DMS79 (cell line): Measurements from ENCODE around the gene SEC14L3.

Experiments used
- DNase-seq: peaks from one replicate; lab custom pipeline; 2025; lab: John Stamatoyannopoulos, UW

The SEC14L3 gene

GRCh38 chr22:30444632-30445437 is 27.0 kb downstream of the SEC14L3 start:
- no peak for DNase-seq

- DNase-seq, result no peak
Observed at GRCh38 chr22:30441088-30441487, 30.7 kb downstream of the SEC14L3 start.

- DNase-seq, result no peak
Observed at GRCh38 chr22:30439836-30440235, 32.0 kb downstream of the SEC14L3 start.

- no peak for DNase-seq
Observed at GRCh38 chr22:30439226-30439625, 32.6 kb downstream of the SEC14L3 start.

- DNase-seq, result no peak
Observed at GRCh38 chr22:30438559-30438958, 33.3 kb downstream of the SEC14L3 start.

DNA sequence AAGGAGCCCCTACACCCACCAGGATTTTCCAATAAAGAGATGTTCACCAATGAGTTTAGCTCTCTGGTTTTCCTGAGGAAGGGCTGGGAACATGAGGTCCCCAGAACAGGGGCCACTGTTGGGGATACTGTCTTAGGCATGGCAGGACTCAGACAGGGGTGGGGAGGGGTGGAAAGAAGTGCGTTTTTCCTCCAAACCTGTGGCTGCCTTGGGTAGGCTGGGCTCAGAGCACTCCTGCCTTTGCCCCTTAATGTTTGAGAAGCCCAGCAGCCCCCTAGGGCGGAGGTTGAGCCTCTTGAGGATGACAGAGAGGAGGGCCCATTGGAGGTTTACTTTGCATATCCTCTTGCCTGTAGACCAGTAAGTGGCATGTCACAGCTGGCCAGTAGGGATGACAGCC is 35.6 kb downstream of the SEC14L3 start:
- no peak for DNase-seq

- no peak for DNase-seq
Observed at GRCh38 chr22:30435674-30436126, 36.1 kb downstream of the SEC14L3 start.

DNA sequence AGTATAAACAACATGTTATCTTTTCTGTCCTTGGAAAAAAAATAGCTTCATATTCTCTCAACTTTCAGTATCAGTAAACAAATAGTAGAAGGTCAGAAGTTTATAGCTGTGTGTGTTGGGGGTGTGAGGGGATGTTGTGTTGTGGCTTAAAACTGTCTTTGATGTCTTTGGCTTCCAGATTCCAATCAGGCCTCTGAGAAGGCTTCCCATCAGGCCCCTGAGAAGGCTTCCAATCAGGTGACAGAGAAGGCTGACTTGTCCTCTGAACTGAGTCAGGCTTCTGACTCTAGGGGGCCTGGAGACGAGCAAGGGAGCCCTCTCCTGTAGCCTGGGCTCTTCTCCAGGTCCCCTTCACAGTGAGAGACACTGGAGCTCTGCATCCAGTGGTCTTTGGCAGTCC is 37.0 kb downstream of the SEC14L3 start:
- no peak for DNase-seq

- DNase-seq, result no peak
Observed at GRCh38 chr22:30433773-30434172, 38.0 kb downstream of the SEC14L3 start.

DNA sequence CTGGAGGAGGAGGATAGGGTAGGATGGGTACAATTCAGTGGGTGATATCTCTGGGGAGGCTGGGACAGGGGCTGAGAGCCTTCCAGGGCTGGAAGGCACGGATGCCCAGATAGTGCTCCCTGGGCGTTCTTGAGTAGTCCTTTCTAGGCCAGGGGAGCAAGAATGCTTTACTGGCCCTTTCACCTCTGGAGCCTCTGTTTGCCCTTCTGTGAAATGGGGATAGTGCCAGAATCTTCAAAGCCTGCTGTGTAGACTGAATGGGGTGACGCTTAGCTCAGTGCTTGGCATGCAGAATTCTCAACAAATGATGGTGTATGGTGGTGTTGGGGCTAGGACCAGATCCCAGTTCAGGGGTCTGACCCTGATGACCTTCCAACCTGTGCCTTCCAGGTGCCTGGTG is 38.6 kb downstream of the SEC14L3 start:
- no peak for DNase-seq

GRCh38 chr22:30432520-30432919 is 39.3 kb downstream of the SEC14L3 start:
- DNase-seq, result no peak

- no peak for DNase-seq
Observed at GRCh38 chr22:30432096-30432495, 39.7 kb downstream of the SEC14L3 start.

DNA sequence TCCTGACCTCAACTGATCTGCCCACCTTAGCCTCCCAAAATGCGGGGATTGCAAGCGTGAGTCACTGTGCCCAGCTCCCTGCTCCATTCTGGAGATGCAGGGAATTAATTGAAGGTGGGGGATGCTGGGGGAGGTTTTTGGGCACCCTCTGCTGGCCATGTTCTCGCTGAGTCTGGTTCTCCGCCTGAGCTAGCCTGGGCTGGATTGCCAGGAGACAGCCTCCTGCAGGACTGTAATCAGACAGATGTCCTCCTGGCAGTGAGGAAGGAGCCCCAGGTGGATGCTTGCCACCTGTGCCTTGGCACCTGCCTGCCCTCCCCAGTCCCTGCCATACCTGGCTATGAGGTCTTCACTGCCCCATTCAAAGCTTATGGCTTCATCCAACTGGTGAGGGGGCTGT is 40.9 kb downstream of the SEC14L3 start:
- no peak for DNase-seq

DNA sequence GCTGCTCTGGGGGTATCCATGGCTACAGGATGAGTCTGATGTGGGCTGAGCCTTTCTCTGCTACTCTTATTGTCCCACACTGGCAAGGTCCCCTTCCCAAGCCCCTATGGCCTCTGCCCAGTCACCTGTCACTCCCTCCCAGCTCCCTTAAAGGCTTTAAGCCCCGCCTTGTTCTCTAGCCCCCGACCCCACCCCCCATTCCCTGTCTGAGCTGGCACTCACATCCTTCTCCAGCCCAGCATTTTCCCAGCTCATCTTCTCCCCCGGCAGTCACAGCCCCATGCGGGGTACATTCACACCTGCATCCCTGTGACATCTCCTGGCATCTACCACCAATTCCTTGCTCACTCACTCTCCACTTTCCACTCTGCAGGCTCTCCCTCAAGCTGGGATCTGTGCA is 41.9 kb downstream of the SEC14L3 start:
- DNase-seq, result no peak

DNA sequence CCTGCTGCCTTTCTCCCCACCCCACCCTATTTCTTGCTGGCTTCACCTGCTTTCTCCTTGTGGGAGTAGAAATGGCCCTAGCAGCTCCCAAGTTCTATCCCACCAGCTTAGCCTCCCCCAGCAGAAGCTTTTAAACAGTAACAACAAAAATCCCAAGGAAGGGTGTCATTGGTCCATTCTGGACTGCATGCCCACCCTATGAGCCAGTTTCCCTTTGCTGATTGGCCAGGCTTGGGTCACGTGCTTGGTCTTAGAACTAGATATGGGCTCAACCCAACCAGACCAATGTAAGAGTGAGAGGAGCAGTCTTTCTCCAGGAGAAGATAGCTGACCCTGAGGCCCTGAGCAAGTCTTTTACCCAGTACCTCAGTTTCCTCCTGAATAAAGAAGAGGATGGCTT is 43.9 kb downstream of the SEC14L3 start:
- DNase-seq, result no peak

DNA sequence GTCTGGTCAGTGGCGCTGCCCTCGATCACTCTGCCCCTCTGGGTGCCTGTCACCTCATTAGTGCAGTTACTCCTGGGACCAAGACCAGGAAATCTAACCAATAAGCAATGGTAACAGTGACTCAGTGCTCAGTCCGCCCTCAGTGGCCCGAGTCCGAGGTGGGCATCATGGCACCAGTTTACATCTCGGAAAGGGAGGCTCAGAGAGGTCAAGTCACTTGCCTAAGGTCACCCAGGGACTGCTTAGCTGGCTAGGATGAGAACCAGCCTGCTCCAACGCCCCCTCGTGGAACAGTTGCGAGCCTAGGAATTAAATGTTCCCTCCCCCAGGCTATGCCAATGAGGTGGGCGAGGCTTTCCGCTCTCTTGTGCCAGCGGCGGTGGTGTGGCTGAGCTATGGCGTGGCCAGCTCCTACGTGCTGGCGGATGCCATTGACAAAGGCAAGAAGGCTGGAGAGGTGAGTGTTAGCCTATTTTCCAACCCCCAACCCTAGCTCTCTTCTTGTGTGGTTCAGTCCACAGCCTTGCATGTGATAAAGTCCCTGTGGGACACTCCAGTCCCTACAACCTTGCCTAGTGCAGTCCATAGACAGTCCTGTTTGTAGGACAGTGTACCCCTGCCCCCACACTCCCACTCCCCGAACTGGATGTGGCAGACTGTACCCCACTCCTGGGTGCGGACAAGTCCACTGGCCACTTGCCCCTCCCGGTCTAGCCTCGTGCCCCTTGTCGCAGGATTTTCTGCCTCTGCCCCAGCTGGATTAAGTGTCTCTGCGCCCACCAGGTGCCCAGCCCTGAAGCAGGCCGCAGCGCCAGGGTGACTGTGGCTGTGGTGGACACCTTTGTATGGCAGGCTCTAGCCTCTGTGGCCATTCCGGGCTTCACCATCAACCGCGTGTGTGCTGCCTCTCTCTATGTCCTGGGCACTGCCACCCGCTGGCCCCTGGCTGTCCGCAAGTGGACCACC is 45.1 kb downstream of the SEC14L3 start:
- DNase-seq, result no peak

DNA sequence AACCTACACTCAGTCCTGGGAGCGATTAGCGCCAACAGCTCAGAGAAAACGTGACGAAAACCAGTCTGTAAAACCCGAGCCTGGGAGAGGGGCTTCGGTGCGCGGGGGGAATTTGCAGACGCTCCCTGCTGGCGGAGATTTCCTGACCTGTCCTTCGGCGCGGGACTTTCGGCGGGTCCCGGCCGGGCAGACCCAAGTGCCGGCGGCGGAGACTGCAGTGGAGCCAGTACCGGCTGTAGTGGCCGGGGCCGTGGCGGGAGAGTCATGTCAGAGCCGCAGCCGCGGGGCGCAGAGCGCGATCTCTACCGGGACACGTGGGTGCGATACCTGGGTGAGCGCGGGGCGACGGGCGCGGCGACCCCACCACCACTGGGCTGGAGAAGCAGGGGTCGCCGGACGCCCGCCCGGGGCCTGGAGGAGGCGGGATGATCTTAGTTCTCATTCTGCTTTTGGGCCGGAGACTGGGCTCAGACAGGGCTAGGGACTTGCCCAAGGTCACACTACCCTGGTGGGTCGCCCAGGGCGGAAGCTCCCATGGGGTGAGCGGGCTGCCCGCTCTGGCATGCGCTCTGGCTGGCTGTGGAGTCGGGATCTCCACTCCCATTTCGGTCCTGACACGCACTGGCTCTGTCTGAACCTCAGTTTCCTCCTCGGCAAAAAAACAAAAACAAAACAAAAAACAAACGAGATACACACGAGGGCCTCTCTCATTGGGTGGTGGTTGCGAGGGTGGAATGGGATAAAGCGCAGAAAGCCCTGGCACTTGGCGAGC is 46.0 kb downstream of the SEC14L3 start, which contains the start of gene MTFP1:
MTFP1 (plus strand) TSS at position 153 of the 772 bp plus-strand sequence; CDS start at position 265, 112 bp downstream.
- peak; percentile 24 for DNase-seq

DNA sequence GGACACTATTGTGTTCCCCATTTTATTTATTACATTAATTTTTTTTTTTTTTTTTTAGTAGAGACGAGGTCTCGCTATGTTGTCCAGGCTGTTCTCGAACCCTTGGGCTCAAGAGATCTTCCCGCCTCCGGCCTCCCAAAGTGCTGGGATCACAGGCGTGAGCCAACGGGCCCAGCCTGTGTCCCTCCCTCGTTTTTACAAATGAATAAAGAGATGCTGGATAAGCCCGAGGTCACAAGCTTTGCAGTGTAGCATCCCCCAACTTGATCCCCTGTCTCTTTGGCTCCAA is 46.5 kb downstream of the SEC14L3 start:
- no peak for DNase-seq

DNA sequence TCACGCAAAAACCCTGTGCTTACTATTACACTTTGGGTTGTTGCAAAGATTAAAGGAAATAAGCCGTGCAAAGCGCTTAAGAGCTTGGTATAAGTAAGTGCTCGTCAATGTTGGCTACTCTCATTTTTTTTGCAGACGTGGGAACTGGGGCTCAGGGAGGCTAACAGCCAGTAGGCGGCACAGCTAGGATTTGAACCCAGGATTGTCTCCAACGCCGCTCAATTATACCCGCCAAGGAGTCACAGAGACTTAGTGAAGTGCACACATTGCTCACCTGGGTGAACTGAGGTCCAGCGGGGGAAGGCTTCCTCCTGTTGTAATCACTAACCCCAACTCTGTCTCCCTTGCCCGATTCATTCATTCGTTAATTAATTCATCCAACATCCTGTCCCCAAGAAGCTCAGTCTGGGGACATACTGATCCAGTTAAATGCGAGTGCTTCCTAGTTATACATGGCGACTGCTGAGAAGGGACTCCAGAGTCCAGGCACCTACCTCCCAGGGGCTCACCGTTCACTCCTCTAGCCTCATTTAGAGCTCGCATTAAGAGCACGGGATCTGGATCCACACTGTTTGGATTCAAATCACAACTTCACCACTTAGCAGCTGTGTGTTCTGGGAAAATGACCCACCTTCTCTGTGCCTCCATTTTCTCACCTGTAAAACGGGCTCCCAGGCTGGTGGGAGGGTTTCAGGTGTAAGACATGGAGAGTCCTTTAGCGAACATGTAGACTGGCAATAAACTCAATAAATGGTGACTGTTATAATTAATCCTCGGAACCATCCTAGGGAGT is 47.1 kb downstream of the SEC14L3 start:
- DNase-seq, result no peak

DNA sequence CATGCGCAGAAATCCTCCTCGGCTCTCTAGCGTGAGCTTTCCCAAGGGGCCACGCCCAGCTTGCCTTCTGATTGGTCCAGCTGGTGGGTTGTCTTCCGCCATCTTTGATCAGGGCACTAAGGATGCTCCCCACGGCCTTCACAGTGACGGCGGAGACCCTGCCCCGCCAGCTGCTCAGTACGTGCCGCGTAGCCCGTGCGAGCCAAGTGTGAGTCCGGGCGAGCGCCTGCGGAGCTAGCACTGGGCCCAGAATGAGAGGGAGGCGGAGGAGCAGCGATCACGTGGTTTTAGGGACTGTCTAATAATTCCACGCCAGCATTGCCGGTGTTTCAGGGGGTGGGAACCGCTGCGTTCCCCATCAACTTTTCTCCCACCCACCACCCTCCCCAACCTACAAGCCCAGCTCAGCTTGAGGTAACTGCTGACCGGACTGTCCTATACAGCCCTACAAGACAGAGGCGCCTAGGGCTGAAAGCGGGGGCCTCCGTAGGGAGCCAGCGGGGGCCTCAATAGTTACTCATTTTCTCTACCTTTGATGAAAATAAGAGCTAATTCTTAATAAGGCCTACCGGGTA is 47.8 kb downstream of the SEC14L3 start:
- peak; percentile 95 for DNase-seq
